ENCODE data around the gene WDR86. TPM values are rescaled to one million over a fixed set of nuclear protein-coding genes. Genes with fewer than 3 reads are reported as not detected.
A peak's percentile ranks its signal among the peaks of the same experiment; 100 is the strongest.

The WDR86 gene
- polyA plus RNA-seq, 1 experiment, result 0.04 TPM

GRCh38 chr7:151411551-151411950 lies 1.7 kb upstream of the WDR86 start:
- TF ChIP-seq, protein P1, sequence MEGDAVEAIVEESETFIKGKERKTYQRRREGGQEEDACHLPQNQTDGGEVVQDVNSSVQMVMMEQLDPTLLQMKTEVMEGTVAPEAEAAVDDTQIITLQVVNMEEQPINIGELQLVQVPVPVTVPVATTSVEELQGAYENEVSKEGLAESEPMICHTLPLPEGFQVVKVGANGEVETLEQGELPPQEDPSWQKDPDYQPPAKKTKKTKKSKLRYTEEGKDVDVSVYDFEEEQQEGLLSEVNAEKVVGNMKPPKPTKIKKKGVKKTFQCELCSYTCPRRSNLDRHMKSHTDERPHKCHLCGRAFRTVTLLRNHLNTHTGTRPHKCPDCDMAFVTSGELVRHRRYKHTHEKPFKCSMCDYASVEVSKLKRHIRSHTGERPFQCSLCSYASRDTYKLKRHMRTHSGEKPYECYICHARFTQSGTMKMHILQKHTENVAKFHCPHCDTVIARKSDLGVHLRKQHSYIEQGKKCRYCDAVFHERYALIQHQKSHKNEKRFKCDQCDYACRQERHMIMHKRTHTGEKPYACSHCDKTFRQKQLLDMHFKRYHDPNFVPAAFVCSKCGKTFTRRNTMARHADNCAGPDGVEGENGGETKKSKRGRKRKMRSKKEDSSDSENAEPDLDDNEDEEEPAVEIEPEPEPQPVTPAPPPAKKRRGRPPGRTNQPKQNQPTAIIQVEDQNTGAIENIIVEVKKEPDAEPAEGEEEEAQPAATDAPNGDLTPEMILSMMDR (IDR thresholded peaks at IDR 0.05; ENCODE audit: insufficient read depth, low read depth, low read length), result no peak
- H3K36me3 ChIP-seq (ENCODE audit: control insufficient read depth, insufficient read depth, low read length), result no peaks in the 10 kb centered on the region
- ChIA-PET POLR2A (no interaction called here), CTCF (interaction anchor here (1.0 to 1.4 kb wide), 3 partner anchors 10 to 37 kb away, joined by 3 to 4 read pairs (median 3); no protein-coding TSS in a partner anchor)
- H3K4me3 ChIP-seq (ENCODE audit: low read depth, low read length), result no peak overlapping the region
- H3K27me3 ChIP-seq (ENCODE audit: control insufficient read depth, insufficient read depth, low read length), result peaks cover 44% of the 10 kb centered on the region
- no peak for DNase-seq (ENCODE audit: low read depth)

DNA sequence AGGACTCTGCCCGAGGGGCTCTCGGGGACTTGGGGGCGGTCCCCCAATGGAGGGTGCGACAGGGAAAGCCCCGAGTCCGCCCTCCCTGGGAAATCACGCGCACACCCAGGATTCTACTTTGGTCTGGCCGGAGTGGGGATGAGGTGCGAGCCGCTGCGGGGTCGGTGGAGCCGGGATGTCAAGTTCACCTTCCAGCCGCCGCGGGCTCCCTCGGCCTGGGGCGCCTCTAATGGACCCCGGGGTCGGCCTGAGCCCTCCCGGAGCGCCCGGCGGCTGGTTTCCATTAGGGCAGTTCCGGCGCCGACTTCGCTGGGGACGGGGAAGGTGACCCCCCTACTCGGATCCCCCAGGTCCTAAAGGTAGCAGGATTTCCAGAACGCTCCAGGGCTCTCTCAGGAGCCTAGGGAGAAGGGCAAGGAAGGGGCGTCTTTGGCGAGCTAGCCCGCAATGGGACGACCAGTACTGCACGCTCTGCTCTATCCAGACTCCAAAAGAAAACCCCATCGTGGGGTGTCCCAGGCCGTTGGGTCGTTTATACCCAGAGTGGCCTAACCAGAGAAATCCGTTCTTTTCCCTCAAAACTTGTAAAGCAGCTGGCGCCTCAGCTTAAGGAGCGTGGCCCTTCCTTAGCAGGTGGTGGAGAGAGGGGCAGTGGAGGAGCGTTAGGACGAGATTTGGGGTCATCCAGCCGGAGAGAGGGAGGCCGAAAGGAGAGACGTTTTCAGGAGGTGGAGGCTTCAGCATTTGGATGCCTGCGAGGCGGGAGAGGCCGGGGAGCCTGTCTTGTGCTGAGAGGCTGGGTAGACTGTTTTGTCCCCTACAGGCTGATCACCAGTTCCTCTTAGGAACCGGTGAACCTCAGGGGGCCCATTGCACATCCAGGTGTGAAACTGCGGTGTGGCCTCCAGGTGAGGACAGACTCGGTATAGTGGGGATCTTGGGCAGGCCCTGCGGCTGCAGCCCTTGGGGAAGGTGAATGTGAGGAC lies 860 bp upstream of the WDR86 start:
- peak overlapping the region; percentile 16 for H3K4me3 ChIP-seq (ENCODE audit: low read depth, low read length)
- TF ChIP-seq, protein P1 (IDR thresholded peaks at IDR 0.05; ENCODE audit: insufficient read depth, low read depth, low read length), result no peak
- H3K27me3 ChIP-seq (ENCODE audit: control insufficient read depth, insufficient read depth, low read length), result peaks cover 41% of the 10 kb centered on the region
- DNase-seq (ENCODE audit: low read depth), result no peak
- CTCF ChIA-PET, result interaction anchor here (0.6 to 1.2 kb wide), 4 partner anchors 11 to 38 kb away, joined by 3 to 4 read pairs (median 4); no protein-coding TSS in a partner anchor
- H3K36me3 ChIP-seq (ENCODE audit: control insufficient read depth, insufficient read depth, low read length), result no peaks in the 10 kb centered on the region
- POLR2A ChIA-PET, result no interaction called here

DNA sequence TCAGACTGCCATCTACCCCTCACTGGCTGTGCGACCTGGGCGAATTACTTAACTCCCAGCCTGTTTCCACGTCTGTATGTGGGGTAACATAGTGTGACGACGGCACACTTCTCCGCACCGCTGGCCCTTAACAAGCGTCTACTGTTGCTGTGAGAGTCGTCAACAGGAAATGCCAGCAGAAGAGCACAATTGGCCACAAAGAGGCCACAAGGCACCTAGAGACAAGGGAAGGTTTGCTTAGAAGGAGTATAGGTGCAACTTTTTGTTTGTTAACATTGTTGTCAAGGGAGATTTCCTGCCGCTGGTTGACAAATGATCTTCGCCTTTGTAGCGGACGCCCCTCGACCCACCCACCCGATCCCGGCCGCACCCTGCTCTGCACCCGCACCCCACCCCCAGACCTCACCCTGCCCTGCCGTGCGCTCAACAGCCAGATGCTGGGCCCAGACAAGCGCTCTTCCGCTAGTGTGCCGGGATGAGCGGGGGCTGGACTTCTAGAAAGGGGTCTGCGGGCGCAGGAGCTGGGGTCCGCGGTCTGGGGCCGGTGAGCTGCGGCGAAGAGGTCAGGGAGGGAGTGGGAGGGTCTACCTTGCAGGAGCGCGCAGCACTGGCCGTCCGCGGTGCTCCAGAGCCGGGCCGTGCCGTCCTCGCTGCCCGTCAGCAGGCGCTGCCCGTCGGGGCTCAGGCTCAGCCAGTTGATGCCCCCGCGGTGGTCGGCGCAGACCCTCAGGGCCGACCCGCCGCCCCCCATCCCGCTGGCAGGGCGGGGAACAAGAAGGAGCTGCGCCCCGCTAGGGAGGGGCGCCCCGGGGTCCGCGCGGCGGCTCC lies 785 bp downstream of the WDR86 start:
- TF ChIP-seq, protein P1 (IDR thresholded peaks at IDR 0.05; ENCODE audit: insufficient read depth, low read depth, low read length), result no peak
- Histone ChIP-seq H3K4me3 (ENCODE audit: low read depth, low read length) (no peak overlapping the region), H3K36me3 (ENCODE audit: control insufficient read depth, insufficient read depth, low read length) (no peaks in the 10 kb centered on the region), H3K27me3 (ENCODE audit: control insufficient read depth, insufficient read depth, low read length) (peaks cover 40% of the 10 kb centered on the region)
- no peak for DNase-seq (ENCODE audit: low read depth)
- CTCF ChIA-PET, result interaction anchor here (1.2 kb wide), 1 partner anchor 28 kb away, joined by 4 read pairs; no protein-coding TSS in a partner anchor
- POLR2A ChIA-PET, result no interaction called here

DNA sequence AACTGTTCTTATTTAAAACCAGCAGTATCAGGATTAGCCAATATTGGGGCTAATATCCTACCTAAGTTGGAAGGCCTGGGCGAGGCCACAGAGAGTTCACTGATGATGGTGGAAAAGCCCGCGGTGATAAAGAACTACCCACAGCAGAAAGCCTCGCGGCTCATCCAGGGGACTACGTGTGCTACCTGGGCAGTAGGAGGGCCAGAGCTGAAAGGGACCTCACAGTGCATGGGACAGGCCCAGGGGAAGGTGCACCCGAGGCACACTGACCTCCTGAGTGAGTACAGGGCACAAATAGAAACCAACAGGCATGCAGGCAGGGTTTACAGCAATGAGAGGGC lies 1.4 kb downstream of the WDR86 start:
- CTCF ChIA-PET, result no interaction called here
- Histone ChIP-seq H3K27me3 (ENCODE audit: control insufficient read depth, insufficient read depth, low read length) (peaks cover 40% of the 10 kb centered on the region), H3K36me3 (ENCODE audit: control insufficient read depth, insufficient read depth, low read length) (no peaks in the 10 kb centered on the region), H3K4me3 (ENCODE audit: low read depth, low read length) (no peak overlapping the region)
- TF ChIP-seq, protein P1 (IDR thresholded peaks at IDR 0.05; ENCODE audit: insufficient read depth, low read depth, low read length), result no peak
- POLR2A ChIA-PET, result no interaction called here
- DNase-seq (ENCODE audit: low read depth), result no peak
